ENCODE data around the gene MTG2.

Gene MTG2

GRCh38 chr20:62215020-62215990 is 32.5 kb downstream of the MTG2 start:
- TF ChIP-seq CTCF (IDR thresholded peaks at IDR 0.05; ENCODE audit: low read depth, low read length) = no peak
- no peak for DNase-seq (ENCODE audit: extremely low read depth, low read depth)

DNA sequence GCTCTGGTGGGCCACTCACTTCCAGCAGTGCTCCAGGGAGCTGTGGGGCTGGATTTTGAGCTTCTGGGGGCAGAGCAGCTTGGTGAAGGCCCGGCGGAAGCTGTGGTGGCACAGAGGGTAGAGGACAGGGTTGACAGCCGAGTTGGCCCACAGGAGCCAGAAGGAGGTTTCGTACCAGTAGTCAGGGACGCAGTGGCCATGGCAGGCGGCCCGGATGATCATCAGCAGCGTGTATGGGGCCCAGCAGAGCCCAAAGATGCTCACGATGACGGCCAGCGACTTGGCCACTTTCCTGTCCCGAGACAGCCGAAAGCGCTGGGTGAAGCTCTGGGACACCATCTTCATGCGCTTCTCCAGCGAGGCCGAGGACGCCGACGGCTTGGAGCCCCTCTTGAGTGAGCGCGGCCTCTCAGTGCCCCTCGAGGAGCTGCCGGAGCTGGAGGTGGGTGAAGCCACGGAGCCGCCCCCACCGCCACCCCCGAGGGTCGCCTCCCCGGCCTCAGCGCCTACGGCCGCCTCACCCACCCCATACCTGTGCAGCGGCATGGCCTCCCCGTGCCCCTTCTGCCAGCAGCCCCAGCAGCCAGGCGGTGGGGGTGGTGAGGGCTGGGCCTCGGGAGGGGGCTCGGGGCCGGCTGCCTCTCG is 33.3 kb downstream of the MTG2 start:
- no peak for TF ChIP-seq CTCF (IDR thresholded peaks at IDR 0.05; ENCODE audit: low read depth, low read length)
- no peak for DNase-seq (ENCODE audit: extremely low read depth, low read depth)

DNA sequence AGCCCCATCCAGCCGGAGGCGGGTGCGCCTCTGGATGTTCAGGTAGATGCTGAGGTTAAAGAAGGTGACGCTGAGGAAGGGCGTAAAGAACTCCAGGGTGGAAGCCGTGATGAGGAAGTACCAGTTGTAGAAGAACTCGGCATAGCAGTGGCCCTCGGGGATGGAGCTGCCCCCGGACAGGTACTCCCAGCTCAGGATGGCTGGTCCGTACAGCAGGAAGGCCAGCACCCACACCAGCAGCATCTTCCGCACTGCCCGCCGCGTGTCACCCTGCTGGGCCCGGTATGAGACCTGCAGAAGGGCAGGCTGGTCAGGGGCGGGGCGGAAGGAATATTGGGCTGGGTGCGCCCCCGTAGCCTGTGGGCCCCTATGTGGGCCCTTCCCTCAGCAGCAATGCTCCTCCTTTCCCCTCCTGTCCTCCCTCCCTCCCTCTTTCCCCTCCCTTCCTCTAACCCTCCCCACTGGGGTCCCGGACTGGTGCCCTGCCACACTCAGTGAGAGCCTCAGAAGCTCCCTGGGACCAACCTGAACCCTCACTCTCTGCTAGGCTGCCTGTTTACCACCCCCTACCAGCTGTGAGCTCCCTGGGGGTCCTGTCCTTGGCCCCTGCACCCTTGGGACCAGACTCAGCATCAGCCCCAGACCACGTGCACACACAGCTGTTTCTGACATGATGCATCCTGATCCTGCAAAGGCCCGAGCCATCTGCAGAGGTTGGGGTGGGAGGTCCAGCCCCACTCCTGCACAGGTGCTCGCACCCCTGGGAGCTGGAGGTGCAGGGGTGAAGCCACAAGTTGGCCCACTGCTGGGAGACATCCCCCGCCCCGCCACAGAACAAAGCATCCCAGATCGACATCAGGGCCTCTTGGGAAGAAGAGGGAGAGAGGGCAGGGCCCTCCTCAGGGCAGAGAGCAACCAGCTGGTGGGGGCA is 34.1 kb downstream of the MTG2 start:
- no peak for DNase-seq (ENCODE audit: extremely low read depth, low read depth)
- TF ChIP-seq CTCF (IDR thresholded peaks at IDR 0.05; ENCODE audit: low read depth, low read length) = no peak

DNA sequence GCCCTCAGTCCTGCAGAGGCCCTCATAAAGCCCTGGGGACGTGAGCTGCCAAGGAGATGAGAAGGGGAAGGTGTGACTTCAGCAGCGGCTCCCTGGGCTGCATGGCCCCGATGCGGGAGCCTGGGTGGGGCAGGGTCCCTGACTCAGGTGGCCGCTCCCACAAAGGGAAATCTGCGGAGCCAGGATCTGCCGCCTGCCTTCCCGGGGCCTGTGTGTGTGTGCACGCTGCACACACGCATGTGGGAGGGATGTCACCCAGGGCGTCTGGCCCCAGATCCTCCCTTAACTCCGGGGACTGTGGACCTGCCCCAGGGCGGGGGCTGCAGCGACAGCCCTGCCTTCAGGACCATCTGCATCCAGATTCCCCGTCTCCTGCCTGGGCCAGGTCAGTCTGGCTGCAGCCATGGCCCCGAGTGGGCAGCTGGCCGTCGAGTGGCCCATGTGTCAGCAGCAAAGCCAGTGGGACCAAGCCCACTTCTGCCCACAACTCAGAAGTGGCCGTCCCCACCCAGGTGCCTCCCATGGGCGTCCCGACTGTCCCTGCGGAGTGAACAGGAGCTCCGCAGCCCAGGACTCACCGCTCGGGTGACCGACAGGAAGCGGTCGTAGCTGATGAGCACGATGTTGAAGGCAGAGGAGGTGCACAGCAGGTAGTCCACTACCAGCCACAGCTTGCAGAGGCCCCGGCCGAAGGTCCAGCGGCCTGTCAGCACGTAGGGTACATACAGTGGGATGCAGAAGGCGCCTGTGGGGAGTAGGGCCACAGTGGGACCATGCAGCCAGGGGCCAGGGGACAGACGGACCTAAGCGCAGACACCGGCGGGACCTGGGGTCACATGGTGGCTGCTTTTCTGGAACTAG is 35.3 kb downstream of the MTG2 start:
- no peak for DNase-seq (ENCODE audit: extremely low read depth, low read depth)
- no peak for TF ChIP-seq CTCF (IDR thresholded peaks at IDR 0.05; ENCODE audit: low read depth, low read length)

GRCh38 chr20:62219101-62219991 is 36.5 kb downstream of the MTG2 start:
- no peak for DNase-seq (ENCODE audit: extremely low read depth, low read depth)
- TF ChIP-seq CTCF (IDR thresholded peaks at IDR 0.05; ENCODE audit: low read depth, low read length) = no peak
